Measurements from ENCODE around the gene PPP1R9A. TPM values are rescaled to one million over a fixed set of nuclear protein-coding genes. Genes with fewer than 3 reads are reported as not detected.
"Not testable (repeated sequence)": the region's sequence is repeated elsewhere in the genome, so short reads cannot be mapped to it uniquely, and the experiment has no call there.

Gene PPP1R9A
- total RNA-seq, 3 donors from 2014 or later = 7.5 to 34.7 (median 19.3) TPM

- intact Hi-C loops (cut with DNase I; ENCODE audit: low total_unique reads) = no loop called here
Measured at GRCh38 chr7:95002775-95003174, 95.4 kb downstream of the PPP1R9A start.

GRCh38 chr7:95004618-95005247 lies 97.3 kb downstream of the PPP1R9A start:
- H3K9me3 ChIP-seq = no peaks in the 10 kb centered on the region
- H3K27me3 ChIP-seq = no peaks in the 10 kb centered on the region
- no peaks in the 10 kb centered on the region for H3K4me1 ChIP-seq
- TF ChIP-seq POLR2AphosphoS5 (IDR thresholded peaks at IDR 0.05) (no peak), POLR2A (IDR thresholded peaks at IDR 0.05) (no peak)
- TF ChIP-seq, protein P1, sequence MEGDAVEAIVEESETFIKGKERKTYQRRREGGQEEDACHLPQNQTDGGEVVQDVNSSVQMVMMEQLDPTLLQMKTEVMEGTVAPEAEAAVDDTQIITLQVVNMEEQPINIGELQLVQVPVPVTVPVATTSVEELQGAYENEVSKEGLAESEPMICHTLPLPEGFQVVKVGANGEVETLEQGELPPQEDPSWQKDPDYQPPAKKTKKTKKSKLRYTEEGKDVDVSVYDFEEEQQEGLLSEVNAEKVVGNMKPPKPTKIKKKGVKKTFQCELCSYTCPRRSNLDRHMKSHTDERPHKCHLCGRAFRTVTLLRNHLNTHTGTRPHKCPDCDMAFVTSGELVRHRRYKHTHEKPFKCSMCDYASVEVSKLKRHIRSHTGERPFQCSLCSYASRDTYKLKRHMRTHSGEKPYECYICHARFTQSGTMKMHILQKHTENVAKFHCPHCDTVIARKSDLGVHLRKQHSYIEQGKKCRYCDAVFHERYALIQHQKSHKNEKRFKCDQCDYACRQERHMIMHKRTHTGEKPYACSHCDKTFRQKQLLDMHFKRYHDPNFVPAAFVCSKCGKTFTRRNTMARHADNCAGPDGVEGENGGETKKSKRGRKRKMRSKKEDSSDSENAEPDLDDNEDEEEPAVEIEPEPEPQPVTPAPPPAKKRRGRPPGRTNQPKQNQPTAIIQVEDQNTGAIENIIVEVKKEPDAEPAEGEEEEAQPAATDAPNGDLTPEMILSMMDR (IDR thresholded peaks at IDR 0.05) = no peak
- no peak overlapping the region for H3K27ac ChIP-seq
- H3K4me3 ChIP-seq = no peak overlapping the region
- H3K36me3 ChIP-seq = no peaks in the 10 kb centered on the region
- intact Hi-C loops (cut with DNase I; ENCODE audit: low total_unique reads) = no loop called here
- DNase-seq (ENCODE audit: low spot score in 2 of 2) = no peak

More at GRCh38 chr7:95002775-95003174, 95.4 kb downstream of the PPP1R9A start:
- TF ChIP-seq POLR2AphosphoS5 (IDR thresholded peaks at IDR 0.05) (no peak), POLR2A (IDR thresholded peaks at IDR 0.05) (no peak)
- Histone ChIP-seq H3K36me3 (no peaks in the 10 kb centered on the region), H3K27me3 (no peaks in the 10 kb centered on the region), H3K4me1 (no peaks in the 10 kb centered on the region), H3K9me3 (no peaks in the 10 kb centered on the region), H3K27ac (no peak overlapping the region), H3K4me3 (no peak overlapping the region)
- no peak for DNase-seq (ENCODE audit: low spot score in 2 of 2)

- Histone ChIP-seq H3K4me1 (no peaks in the 10 kb centered on the region), H3K36me3 (no peaks in the 10 kb centered on the region), H3K9me3 (no peaks in the 10 kb centered on the region), H3K4me3 (no peak overlapping the region), H3K27me3 (no peaks in the 10 kb centered on the region), H3K27ac (no peak overlapping the region)
- intact Hi-C loops (cut with DNase I; ENCODE audit: low total_unique reads) = no loop called here
- TF ChIP-seq POLR2A (IDR thresholded peaks at IDR 0.05) (no peak), POLR2AphosphoS5 (IDR thresholded peaks at IDR 0.05) (no peak)
- TF ChIP-seq, protein P1 (IDR thresholded peaks at IDR 0.05) = no peak
- no peak for DNase-seq (ENCODE audit: low spot score in 2 of 2)
Measured at GRCh38 chr7:95006010-95006409, 98.6 kb downstream of the PPP1R9A start.

- H3K4me3 ChIP-seq; H3K27me3 ChIP-seq; H3K4me1 ChIP-seq; H3K27ac ChIP-seq; H3K9me3 ChIP-seq; intact Hi-C loops (cut with DNase I; ENCODE audit: low total_unique reads); DNase-seq (ENCODE audit: low spot score in 2 of 2); H3K36me3 ChIP-seq: not testable (repeated sequence)
Measured at GRCh38 chr7:95008773-95009172, 101.4 kb downstream of the PPP1R9A start.

GRCh38 chr7:95011146-95011928 lies 103.9 kb downstream of the PPP1R9A start:
- intact Hi-C loops (cut with DNase I; ENCODE audit: low total_unique reads) = no loop called here

More at GRCh38 chr7:95011146-95011928, 103.9 kb downstream of the PPP1R9A start:
- Histone ChIP-seq H3K9me3 (no peaks in the 10 kb centered on the region), H3K27me3 (no peaks in the 10 kb centered on the region), H3K27ac (no peak overlapping the region), H3K4me3 (no peak overlapping the region), H3K36me3 (no peaks in the 10 kb centered on the region), H3K4me1 (no peaks in the 10 kb centered on the region)
- DNase-seq (ENCODE audit: low spot score in 2 of 2) = no peak
- TF ChIP-seq POLR2A (IDR thresholded peaks at IDR 0.05) (no peak), POLR2AphosphoS5 (IDR thresholded peaks at IDR 0.05) (no peak)
- TF ChIP-seq, protein P1 (IDR thresholded peaks at IDR 0.05) = no peak
